ENCODE measurements around the gene IFT43. TPM values are rescaled to one million over a fixed set of nuclear protein-coding genes. Genes with fewer than 3 reads are reported as not detected.

The IFT43 gene
- total RNA-seq, 1 donor from 2014 or later, result 15.8 TPM

DNA sequence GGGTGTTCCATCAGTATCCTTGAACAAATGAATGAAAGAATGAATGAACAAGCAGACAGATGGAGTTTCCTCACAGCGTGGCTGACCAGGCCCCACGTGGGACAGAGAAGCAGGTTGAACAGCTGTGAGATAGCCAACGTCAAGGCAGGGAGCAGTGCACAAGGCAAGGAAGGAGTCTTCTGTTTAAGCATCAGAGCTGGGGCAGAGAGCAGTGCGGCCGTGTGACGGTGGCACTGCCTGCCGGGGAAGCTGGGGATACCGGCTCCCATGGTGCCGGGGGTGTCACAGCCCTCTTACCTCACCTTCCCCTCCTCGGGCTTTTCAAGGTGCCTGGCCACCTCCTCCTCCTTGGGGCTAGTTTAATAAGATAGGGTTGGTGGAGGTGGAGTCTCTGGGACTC is 92.9 kb downstream of the IFT43 start:
- no peaks in the 10 kb centered on the region for H3K4me1 Mint-ChIP-seq
- no peak overlapping the region for H3K4me3 Mint-ChIP-seq
- H3K27ac Mint-ChIP-seq, result no peak overlapping the region
- H3K9me3 Mint-ChIP-seq, result no peaks in the 10 kb centered on the region
- intact Hi-C loops (cut with micrococcal nuclease), result no loop called here
- DNase-seq, result no peak
- TF ChIP-seq, protein P1, sequence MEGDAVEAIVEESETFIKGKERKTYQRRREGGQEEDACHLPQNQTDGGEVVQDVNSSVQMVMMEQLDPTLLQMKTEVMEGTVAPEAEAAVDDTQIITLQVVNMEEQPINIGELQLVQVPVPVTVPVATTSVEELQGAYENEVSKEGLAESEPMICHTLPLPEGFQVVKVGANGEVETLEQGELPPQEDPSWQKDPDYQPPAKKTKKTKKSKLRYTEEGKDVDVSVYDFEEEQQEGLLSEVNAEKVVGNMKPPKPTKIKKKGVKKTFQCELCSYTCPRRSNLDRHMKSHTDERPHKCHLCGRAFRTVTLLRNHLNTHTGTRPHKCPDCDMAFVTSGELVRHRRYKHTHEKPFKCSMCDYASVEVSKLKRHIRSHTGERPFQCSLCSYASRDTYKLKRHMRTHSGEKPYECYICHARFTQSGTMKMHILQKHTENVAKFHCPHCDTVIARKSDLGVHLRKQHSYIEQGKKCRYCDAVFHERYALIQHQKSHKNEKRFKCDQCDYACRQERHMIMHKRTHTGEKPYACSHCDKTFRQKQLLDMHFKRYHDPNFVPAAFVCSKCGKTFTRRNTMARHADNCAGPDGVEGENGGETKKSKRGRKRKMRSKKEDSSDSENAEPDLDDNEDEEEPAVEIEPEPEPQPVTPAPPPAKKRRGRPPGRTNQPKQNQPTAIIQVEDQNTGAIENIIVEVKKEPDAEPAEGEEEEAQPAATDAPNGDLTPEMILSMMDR (IDR thresholded peaks at IDR 0.05), result no peak
- ChIA-PET POLR2A (no interaction called here), CTCF (no interaction called here)
- H3K27me3 Mint-ChIP-seq, result no peaks in the 10 kb centered on the region
- H3K36me3 Mint-ChIP-seq (ENCODE audit: low read depth), result peaks cover 8% of the 10 kb centered on the region
- no peak for ATAC-seq (ENCODE audit: low read depth)

DNA sequence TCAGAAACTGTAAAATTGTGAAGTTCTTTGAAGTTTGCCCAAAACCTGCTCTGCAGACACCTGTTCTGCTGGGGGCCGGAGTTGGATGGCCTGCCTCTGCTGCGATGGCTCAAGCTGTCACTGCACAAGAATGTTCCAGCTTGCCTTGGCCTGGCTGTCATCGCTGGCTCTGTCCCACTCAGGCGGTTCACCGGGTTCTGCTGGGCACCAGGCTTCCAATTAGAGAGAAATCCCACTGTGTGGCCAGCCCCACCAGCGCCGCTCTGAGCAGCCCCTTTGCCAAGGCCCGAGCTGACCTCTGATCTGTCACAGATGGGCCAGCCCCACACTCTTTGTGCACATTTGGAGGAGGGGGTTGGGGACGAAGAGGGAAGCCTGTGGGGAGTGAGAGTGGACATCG is 94.5 kb downstream of the IFT43 start:
- Mint-ChIP-seq H3K4me3 (no peak overlapping the region), H3K27ac (no peak overlapping the region), H3K9me3 (no peaks in the 10 kb centered on the region), H3K27me3 (no peaks in the 10 kb centered on the region), H3K4me1 (no peaks in the 10 kb centered on the region), H3K36me3 (ENCODE audit: low read depth) (peaks cover 8% of the 10 kb centered on the region)
- intact Hi-C loops (cut with micrococcal nuclease), result no loop called here
- ChIA-PET CTCF (no interaction called here), POLR2A (no interaction called here)
- DNase-seq (no peak), ATAC-seq (ENCODE audit: low read depth) (no peak)
- TF ChIP-seq, protein P1 (IDR thresholded peaks at IDR 0.05), result no peak

DNA sequence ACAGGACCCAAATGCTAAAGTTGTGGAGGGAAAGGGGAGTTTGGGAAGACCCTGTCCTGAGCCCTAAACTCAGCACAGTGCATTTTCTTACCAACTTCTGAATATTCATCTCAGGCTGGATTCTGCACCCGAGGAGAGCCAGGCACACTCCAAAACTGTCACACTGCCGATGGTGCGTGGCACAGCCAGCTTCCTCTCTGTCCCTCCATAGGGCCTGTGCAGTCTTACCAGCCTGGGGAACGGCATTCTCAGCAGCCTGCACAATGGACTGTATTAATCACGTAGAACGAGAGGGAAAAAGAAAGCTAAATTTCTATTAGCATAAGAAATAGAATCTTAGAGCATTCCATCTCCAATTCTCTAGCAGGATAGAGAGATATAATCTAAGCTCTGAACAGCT is 94.9 kb downstream of the IFT43 start:
- POLR2A ChIA-PET, result no interaction called here
- Mint-ChIP-seq H3K4me3 (no peak overlapping the region), H3K4me1 (no peaks in the 10 kb centered on the region), H3K9me3 (no peaks in the 10 kb centered on the region), H3K36me3 (ENCODE audit: low read depth) (peaks cover 8% of the 10 kb centered on the region), H3K27ac (no peak overlapping the region), H3K27me3 (no peaks in the 10 kb centered on the region)
- CTCF ChIA-PET, result no interaction called here
- intact Hi-C loops (cut with micrococcal nuclease), result no loop called here
- TF ChIP-seq, protein P1 (IDR thresholded peaks at IDR 0.05), result no peak
- ATAC-seq (ENCODE audit: low read depth) (no peak), DNase-seq (no peak)

DNA sequence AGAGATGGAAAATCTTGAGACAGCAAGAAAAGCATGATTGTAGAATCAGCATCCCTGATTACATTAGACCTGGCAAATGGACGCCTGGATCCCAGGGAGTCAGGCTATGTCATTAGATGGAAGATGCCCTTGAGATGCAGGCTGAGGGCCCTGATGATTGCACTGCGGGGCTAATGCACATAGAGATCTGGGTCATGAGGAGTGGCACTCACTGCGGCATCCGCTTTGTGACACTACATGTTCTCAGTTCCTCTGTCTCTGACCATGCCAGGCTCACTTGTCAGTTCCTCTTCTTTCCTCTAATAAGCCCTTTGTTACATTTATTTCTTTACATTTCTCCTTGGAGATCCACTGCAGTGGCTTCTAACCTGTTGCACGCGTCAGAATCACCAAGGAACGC is 96.1 kb downstream of the IFT43 start:
- ATAC-seq (ENCODE audit: low read depth) (no peak), DNase-seq (no peak)
- TF ChIP-seq, protein P1 (IDR thresholded peaks at IDR 0.05), result no peak
- Mint-ChIP-seq H3K27me3 (no peaks in the 10 kb centered on the region), H3K4me1 (no peaks in the 10 kb centered on the region), H3K9me3 (no peaks in the 10 kb centered on the region), H3K27ac (no peak overlapping the region), H3K4me3 (no peak overlapping the region), H3K36me3 (ENCODE audit: low read depth) (peaks cover 8% of the 10 kb centered on the region)
- ChIA-PET CTCF (no interaction called here), POLR2A (no interaction called here)
- intact Hi-C loops (cut with micrococcal nuclease), result no loop called here

DNA sequence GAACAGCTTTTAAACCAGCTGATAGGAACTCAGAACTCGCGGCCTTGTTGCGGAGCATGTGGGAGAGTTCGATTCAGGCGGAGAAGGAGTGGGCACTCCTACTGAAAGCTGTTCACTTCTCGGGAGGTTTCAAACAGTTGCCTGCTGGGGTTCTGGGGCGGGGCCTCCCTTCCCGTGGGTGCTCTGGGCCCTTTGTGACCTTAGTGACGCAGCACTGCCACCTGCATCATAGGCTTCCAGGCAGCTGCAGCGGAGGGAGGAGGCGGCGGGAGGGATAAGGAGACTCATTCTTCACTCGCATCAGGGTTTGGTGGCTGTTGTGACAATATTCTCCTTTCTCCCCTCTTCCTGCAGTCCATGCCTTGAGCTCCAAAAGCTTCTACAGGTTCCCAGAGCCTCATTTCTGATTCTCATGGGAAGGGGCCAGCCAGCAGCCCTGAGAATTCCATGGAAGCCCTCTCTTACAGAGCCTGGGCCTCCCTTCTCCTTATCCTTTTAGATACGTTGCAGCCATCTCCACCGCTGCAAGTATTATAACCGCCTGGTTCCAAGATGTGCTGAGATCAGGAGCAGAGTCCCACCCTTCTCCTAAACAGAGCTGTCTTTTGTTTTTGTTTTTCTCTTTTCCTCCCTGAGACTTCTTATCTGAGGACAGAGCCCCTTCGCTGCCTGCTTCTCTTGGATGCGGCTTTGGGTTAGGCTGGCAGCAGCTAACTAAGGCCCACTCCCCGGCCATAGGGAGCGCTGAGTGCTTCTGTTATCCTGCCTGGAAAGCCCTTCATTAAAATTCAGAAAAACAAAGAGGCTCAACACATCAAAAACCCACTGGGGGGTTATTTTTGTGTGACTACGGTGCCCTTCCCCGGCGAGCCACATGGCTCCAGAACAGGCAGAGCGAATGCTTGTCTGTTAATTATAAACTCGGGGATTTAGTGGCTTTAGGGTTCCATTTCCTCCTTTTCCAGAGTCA is 98.5 kb downstream of the IFT43 start:
- no peak overlapping the region for H3K27ac Mint-ChIP-seq
- no peak for ATAC-seq (ENCODE audit: low read depth)

More for the DNA sequence above, 98.5 kb downstream of the IFT43 start:
- TF ChIP-seq, protein P1 (IDR thresholded peaks at IDR 0.05), result no peak
- ChIA-PET CTCF (interaction anchor here (0.7 kb wide), 1 partner anchor 33 kb away, joined by 4 read pairs; no protein-coding TSS in a partner anchor), POLR2A (no interaction called here)
- H3K36me3 Mint-ChIP-seq (ENCODE audit: low read depth), result peaks cover 8% of the 10 kb centered on the region
- intact Hi-C loops (cut with micrococcal nuclease), result no loop called here
- no peak for DNase-seq
- no peaks in the 10 kb centered on the region for H3K9me3 Mint-ChIP-seq
- H3K27me3 Mint-ChIP-seq, result no peaks in the 10 kb centered on the region
- H3K4me3 Mint-ChIP-seq, result no peak overlapping the region
- H3K4me1 Mint-ChIP-seq, result no peaks in the 10 kb centered on the region

All from activated B cell treated with CpG ODN at 0.5 μM for 24 hours (primary cell).